GM21360 (cell line): ENCODE data around the gene TDRD1.

Source experiments
- ATAC-seq: cut with Tn5 transposase; IDR thresholded peaks from one replicate; pipeline ENCODE4 v1.9.1; 2021; ENCODE audit warnings: mild to moderate bottlenecking, moderate library complexity; ENCODE audit not compliant: unreplicated experiment

Gene TDRD1

DNA sequence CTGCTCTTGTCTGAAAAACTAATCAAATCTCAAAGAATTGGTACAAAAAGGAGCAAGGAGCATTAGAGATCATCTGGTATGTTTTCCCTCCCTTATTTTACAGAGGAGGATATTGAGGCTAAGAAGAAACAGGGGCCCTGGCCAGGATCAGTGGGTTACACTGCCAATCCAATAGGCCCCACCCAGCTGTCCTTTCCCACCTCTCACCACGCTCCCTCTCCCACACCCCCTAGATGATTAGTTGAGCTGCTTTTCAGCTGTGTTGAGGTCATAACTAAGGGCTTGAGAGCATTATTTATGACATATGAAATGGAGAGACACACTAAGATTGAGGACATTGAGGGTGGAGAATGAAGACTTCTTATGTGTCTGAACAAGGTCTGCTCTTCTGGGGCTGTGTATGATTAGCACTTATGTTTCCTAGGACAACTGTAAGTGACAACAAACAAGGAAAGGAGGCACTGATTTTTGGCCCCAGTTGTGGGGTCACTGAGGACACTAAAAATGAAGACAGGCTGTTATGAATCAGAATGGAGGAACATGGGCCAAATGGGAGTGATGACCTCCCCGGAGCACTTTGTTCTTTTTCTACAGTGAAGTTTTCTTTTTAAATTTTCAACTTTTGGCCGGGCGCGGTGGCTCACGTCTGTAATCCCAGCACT is 86.4 kb downstream of the TDRD1 start:
- no peak for ATAC-seq

DNA sequence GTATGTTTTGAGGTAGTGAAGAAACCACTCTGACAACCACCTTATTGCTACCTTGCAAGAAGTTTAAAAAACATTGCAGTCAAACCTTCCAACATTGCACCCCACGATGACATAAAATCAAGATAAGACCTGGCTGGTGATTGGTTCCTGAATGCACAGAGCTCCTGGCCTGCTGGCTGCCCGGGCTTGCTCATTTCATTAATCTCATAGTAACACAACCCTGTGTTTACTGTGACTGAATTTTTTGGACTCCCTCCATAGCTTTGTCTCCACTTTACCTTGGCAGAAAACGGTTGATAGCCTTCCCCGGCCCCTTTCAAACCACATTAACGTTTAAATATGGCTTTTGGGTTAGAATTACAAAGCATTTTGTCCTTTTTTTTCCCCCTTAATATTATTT is 87.4 kb downstream of the TDRD1 start:
- no peak for ATAC-seq

DNA sequence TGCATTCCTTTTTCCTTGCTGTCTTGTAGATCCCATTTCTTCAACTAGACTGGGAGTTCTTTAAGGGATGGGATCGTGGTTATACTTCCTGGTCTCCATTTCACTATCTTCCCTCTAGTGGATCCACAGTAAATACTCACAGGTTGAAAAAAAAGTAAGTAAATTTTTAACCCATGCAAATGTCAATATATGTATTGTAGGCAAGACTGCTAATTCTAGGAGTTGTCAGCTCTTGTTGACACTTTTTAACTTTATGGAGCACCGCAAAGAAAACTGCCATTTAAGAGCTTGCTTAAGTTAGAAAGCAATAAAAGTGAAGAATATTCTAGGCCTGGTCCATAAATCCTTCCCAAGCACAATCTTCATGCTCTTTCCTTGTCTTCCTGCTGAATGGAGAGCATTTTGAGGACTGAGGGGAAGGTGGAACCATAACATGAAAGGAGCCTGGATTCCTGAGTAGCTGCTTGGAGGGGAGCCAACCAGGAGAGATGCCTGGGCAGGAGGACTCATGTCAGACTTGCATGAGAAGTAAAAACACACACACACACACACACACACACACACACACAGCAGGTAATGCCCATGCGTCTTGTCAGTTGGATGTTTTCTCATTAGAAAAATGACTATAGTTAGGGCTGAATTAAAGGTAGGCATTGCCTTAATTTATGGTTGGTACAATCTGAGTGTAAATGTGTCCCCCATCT is 92.1 kb downstream of the TDRD1 start:
- ATAC-seq = no peak

DNA sequence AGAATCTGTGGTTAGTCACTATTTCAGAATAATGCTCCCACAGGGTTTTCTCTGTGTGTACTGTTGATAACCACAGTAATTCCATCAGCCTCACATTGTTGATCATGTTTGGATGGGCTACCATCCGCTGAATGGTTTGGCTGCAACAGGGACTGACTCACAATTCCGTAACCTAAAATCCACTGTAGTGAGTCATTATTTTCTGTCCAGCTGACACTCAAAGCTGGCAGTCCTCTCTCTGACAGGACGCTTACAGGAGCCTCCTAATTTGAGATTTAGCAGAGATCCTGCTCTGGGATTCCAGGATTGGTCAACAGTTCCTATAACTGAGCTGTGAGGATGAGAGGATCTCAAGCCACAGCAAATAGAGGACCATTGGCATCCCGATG is 92.6 kb downstream of the TDRD1 start:
- no peak for ATAC-seq

DNA sequence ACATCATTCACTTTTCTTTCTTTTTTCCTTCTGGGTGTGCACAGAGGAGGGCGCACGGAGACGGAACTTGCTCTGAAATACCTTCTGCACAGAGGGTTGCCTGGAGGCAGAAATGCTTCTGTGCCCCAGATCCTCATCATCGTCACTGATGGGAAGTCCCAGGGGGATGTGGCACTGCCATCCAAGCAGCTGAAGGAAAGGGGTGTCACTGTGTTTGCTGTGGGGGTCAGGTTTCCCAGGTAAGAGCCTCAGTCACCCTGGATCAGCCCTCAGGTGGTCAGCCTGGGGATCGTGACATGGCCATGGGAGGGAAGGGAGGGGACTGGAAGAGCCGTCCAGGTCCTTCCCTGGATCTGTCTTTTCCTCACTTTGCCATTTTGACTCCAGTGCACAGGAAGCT is 93.5 kb downstream of the TDRD1 start:
- no peak for ATAC-seq

DNA sequence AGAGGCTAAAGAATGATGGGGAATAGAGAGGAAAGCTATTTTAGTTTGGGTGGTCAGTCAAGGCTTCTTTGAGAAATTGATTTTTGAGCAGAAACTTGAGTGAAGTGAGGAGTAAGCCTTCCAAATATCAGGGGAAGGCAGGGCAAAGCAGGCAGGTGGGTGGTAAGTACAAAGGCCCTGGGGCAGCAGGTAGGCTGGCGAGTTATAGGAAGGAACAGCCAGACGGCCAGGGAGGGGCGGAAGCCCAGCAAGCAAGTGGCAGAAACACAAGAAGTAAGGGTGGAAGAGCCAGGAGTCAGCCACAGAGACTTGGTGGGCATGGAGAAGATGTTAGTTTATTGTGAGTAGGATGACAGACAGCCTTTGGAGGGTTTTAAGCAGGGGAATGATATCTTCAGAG is 94.8 kb downstream of the TDRD1 start:
- ATAC-seq = no peak

DNA sequence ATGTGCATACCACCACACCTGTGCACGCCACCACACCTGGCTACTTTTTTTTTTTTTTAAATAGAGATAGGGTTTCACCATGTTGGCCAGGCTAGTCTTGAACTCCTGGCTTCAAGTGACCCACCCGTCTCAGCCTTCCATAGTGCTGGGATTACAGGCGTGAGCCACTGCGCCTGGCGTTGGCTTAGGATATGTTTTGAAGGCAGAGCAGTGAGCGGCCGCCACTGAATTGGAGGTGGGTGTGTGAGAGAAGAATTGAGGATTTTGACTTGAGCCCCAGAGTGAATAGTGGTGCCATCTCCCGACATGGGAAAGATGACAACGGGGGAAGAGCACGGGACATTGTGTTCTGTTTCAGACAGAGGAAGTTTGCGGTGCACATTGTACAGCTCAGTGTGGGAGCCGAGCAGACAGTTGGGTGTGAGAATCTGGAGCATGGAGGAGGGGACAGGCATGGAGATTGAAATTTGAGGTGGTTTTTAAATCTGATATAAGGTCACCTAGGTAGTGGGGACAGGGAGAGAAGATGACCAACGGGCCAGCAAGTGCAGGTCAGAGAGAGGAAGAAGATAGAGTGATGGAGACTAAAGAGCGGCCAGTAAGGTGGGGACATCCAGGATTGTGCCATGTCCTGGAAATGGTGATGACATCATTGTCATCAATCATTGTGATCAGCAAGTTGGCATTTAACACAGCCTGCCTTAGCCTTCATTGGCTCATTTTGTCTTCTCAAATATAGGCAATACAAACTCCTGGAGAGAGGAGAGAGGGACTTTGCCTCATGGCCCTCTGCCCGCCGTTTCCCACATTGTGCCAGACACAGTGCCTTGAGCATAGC is 95.7 kb downstream of the TDRD1 start:
- ATAC-seq = no peak

DNA sequence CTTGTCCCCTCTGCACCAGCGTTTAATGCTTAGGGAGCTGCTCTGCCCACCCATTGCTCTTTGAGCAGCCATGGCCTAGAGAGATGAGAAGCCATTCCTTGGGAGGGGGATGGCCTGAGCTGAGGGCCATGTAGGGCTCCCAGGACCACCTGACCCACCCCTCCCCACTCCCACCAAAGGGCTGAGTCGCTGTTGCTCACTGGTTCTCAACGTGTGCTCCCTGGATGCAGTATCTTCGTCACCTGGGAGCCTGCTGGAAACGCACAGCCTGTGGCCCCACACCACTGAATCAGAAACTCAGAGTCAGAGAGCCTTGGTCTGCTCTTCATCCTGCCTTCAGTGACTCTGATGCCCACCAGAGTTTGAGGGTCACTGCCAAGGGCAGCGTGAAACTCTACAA is 96.9 kb downstream of the TDRD1 start:
- no peak for ATAC-seq

DNA sequence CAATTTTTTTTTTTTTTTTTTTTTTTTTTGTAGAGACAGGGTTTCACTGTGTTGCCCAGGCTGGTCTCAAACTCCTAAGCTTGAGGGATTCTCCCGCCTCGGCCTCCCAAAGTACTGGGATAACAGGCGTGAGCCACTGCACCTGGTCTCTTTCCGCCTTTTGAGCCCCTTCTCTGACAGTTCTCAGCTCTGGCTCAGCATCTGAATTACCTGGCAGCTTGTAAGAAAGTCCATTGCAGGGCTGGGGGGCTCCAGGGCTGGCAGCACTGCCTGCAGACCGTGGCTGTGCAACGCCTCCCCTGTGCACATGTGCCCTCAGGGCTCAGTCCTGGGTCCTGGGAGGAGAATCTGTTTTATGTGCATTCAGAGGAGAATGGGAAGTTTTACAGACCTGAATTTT is 97.5 kb downstream of the TDRD1 start:
- no peak for ATAC-seq

DNA sequence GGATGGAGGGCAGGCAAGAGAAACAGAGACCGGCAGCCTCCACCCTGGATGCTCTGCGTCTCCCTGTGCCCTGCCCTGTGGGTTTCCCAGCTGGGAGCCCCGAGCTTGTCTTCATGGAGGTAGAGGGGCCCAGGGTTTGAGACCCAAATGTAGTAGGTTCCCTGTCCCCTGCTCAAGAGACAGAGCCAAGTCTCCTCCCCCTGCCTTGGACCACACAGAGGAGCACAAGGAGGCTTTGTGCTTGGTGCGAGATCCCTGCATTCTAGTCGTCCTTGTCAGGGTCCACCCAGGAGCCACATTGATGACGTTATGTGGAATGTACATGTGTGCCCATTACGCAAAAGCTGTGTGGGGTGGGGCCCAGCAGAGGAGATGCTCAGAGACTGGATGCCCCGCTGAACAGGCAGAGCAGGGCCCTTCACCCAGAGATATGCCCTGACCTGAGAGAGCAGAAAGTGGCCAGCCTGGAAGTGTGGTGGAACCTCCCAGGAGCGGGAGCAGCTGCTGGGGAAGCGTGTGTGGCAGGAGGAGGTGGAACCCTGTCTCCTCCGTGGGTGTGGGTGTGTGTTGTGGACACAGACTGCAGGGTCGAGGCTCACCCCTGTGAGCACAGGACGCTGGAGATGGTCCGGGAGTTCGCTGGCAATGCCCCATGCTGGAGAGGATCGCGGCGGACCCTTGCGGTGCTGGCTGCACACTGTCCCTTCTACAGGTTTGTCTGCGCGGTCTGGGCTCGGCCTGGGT is 99.2 kb downstream of the TDRD1 start:
- no peak for ATAC-seq

DNA sequence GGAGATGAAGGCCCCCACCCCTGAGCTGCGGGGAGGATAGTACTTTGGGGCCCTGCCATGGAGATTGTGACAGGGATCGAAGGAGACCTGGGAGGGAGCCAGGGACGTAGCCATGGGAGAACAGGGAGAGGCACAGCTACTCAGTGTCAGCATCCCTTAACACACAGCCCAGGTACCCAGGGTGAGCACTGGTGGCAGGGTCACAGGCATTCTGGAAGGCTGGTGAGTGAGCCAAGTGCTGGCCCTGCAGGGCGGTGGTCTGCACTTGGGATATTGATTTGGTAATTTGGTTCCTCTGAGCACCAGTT is 99.7 kb downstream of the TDRD1 start:
- no peak for ATAC-seq

DNA sequence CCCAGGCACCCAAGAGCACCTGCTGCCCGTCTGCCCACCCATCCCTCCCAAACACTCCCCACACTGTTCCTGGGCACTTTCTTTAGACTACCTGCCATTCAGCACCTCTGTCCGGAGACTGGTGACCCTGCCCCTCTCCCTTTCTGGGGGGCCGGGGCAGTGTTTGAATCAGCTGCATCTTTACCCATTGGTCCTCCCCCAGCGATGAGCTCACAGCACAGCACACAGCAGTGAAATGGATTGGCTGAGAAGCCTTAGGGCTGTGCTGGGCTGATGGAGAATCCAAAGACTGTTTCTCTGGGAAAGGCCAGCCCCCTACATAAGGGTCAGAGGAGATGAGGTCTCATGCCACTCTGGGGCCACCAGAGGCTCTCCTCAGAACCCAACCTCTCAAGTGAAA is 100.1 kb downstream of the TDRD1 start:
- no peak for ATAC-seq

DNA sequence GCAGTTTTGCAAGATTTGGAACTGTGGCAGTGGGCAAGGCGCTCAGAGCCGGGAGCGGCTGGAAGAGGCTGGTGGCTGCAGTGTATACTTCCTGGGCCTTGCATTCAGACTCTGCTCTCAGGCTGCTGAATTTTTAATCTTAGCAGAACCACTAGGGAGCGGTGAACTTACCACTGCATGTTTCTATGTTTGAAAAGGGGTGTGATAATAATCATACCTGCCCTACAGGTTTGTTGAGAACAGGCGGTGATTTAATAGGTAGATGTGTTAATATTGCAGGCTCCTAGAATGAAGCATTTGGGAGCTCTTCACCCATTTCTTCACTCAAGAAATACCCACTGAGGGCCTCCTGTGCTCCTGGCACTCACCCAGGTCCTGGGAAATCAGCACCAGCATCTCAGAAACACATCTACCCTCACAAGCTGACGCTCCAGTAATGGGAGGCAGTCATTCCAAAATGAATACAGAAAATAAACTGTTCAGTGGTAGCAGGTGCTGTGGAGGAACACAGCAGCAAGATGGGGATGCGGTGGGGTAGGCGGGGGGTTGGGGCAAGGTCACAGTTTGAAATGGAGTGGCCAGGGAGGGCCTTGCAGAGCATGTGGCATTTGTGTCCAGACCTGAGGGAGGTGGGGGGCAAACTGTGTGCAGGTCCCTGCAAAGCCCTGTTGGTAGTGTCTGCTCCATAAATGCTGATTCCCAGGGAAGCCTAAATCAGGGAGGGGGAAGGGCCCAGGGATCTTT is 100.9 kb downstream of the TDRD1 start:
- ATAC-seq = no peak

DNA sequence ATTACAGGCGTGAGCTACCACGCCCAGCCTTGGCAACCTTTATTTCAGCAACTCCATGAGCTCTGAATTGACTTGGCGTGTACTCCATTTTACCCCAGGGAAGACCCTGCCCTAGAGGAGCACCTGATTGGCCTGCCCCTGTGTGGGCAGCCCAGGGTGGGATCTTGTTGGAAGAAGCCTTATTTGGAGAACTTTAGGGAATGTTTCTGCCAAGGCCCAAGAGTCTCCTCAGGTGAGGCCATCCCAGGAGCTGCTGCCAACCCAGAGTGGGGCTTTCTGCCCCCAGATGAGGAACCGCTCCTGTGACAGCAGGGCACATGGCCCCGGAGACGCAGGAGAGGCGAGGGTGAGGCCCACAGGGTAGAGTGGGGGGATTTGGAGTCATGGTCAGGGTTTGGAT is 101.9 kb downstream of the TDRD1 start:
- no peak for ATAC-seq

DNA sequence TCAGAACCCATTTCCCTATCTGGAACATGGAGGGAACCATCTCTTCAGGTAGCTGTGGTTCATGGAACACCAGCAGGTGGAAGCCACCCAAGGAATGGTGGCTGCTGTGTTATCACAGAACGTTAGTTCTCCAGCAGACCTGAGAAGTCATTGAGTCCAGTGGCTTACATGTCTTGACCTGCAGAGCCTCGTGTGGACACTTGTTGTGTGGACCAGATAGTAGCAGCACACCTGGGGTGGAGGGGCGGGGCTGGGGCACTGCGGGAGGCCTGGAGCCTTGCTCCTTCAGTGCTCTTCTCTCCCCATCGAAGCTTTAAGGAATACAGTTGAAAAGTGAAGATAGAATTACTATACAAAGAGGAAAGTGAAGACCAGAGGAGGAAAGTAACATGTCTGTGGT is 102.3 kb downstream of the TDRD1 start:
- no peak for ATAC-seq
